GM18873 (cell line): ENCODE results near the gene KLK3.
A peak's percentile ranks its signal among the peaks of the same experiment; 100 is the strongest.
"Not testable (repeated sequence)": the region's sequence is repeated elsewhere in the genome, so short reads cannot be mapped to it uniquely, and the experiment has no call there.

Experiments
- ATAC-seq: cut with Tn5 transposase; IDR thresholded peaks from one replicate; pipeline ENCODE4 v1.9.1; 2021; ENCODE audit warnings: mild to moderate bottlenecking, moderate library complexity, moderate number of reproducible peaks; ENCODE audit not compliant: unreplicated experiment, low FRiP score

Gene KLK3

DNA sequence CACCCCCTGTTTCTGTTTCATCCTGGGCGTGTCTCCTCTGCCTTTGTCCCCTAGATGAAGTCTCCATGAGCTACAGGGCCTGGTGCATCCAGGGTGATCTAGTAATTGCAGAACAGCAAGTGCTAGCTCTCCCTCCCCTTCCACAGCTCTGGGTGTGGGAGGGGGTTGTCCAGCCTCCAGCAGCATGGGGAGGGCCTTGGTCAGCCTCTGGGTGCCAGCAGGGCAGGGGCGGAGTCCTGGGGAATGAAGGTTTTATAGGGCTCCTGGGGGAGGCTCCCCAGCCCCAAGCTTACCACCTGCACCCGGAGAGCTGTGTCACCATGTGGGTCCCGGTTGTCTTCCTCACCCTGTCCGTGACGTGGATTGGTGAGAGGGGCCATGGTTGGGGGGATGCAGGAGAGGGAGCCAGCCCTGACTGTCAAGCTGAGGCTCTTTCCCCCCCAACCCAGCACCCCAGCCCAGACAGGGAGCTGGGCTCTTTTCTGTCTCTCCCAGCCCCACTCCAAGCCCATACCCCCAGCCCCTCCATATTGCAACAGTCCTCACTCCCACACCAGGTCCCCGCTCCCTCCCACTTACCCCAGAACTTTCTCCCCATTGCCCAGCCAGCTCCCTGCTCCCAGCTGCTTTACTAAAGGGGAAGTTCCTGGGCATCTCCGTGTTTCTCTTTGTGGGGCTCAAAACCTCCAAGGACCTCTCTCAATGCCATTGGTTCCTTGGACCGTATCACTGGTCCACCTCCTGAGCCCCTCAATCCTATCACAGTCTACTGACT is at the start of gene KLK3:
TSS of gene KLK3 (plus strand) at position 280 of the 775 bp plus-strand sequence. CDS start at position 321, 41 bp downstream.
- ATAC-seq: no peak

DNA sequence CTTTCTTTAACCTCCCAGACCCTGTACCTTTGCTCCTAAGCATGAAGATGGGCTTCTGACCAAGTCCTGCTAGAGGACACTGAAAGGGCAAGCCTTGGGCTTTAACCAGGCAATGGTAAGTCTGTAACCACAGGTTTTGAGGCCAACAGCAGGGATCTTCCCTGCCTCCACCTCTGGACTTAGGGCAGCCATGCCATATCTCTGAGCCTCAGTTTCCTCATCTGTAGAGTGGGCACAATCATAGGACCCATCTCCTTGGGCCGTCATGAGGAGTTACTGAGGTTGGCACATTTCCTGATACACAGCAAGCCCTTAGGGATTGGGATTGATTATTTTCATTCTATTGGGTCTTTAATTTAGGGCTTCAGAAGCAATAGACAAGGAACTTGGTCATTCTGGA is 45.9 kb upstream of the KLK3 start:
- ATAC-seq: no peak

DNA sequence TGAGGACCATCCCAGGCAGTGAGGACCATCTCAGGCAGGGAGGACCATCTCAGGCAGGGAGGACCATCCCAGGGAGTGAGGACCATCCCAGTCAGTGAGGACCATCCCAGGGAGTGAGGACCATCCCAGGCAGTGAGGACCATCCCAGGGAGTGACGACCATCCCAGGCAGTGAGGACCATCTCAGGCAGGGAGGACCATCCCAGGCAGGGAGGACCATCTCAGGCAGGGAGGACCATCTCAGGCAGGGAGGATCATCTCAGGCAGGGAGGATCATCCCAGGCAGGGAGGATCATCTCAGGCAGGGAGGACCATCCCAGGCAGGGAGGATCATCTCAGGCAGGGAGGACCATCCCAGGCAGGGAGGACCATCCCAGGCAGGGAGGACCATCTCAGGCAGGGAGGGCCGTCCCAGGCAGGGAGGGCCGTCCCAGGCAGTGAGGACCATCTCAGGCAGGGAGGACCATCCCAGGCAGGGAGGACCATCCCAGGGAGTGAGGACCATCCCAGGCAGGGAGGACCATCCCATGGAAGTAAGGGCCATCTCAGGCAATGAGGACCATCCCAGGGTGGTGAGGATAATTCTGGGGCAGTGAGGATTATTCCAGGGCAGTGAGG is 43.0 kb upstream of the KLK3 start:
- ATAC-seq: not testable (repeated sequence)

DNA sequence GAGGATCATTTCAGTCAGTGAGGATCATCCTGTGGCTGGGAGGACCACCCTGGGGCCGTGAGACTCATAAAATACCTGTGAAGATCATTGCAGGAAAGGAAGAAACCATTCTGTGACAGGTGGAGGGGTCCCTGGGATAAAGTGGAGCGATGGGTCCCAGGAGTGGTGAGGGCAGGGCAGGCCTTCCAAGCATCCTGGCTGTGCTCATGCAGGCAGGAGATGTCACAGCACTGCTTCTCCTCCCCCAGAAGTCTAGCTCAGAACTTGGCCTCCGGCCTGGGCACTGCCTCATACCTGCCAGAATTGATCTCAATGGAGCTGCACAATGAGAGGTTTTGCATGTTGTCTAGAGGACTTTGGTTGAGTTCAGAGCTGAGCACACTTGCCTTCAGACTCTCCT is 42.2 kb upstream of the KLK3 start:
- ATAC-seq: no peak

DNA sequence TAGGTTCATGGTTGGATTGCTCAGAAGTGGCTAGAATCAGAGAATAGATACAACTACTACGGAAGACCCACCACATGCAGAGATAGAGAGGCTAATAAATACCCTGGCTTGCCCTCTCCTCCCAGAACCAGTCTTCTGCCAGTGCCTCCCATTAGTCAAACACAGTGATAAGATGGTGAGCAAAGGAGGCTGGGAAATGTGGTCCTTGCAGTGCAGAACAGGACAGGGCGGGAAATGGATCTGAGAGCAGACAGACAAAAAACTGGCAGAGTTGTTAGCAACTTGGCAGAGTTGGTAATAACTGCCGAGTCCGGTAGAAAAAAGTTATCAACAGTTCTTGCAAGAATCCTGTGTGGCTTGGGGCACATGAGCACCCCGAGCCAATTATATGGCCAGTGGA is 39.8 kb upstream of the KLK3 start:
- no peak for ATAC-seq

DNA sequence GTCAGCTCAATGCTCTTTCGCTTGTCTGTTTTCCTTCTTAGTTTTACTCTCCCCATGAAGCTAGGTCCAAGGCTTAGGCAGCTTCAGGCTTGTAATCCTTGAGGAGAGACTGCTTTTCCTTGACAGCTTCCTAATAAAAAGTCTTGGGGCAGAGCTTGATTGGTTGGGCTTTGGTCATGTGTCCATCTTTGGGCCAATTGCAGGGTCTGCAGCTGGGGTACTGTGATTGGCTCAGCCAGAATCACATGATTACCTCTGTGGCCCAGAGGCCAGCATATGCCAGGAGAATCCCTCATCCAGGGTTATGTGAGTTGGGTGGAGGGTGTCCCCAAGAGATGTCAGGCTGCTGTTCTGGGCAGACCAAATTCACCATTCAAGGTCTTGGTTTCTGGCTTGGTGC is 39.3 kb upstream of the KLK3 start:
- ATAC-seq: no peak

DNA sequence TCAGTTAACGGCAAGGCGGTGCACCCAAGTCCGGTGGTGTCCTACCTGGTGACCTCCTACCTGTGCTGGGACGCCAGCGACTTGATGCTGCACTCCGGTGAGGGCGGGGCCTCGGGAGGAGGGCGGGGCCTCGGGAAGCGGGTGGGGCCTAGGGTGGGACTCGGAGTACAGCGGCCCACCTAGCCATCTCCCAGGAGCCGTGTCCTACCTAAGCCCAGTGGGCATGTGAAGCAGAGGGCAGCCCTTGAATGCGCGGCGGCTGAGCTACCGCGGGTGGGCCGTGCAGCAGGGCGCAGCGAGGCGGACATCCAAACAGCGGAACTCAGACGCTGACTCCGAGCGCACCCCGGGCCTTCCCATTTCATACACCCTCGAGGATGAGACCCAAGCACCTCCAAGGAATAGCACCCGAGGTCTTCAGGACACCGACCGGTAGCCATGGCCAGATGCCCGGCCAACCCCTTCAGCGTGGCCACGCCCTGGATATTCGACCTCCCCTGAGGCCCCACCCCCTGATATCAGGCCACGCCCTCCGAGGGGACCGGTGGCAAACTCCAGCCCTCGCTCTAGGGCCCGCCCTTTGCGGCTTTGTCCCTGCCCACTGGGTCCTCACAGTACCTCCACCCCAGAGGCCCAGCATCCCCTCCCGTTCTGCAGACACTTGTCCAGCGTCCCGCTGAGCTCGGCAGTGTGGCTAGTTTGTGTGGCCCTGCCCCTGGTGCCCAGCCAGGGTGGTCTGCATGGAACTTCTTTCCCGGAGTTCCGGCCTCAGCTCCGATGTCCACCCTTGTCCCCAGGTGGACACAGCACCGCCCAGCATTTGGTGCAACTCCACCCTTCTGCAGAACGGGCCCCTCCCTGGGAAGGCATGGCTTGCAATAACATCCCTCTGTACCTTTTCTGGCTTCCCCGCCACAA is 36.5 kb upstream of the KLK3 start:
- peak; percentile 40 for ATAC-seq

DNA sequence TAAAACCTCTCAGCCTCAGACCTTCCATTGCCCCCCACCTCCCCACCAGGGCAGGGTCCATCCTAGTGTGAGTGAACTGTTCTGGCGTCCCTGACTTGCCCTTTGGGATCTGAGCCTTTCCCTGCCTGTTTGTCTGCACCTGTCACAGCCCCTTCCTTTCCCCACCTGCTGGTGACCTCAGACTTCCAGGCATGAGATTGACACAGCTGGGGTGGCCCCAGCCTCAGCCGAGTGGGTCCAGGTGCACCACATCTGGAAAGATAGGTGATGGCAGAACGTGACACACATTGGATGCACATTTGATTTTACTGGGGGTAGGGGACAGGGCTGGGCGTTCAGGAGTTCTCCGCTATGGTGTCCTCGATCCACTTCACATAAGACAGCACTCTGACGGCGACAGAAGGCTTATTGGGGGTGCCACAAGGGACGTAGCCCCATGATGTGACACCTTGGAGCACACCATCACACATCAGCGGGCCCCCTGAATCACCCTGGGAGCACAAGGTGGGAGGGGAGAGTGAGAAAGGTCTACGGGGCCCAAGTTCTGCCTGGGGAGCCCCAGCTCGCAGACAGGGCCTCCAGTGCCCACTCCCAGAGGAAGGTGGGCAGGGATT is 35.7 kb upstream of the KLK3 start:
- no peak for ATAC-seq

DNA sequence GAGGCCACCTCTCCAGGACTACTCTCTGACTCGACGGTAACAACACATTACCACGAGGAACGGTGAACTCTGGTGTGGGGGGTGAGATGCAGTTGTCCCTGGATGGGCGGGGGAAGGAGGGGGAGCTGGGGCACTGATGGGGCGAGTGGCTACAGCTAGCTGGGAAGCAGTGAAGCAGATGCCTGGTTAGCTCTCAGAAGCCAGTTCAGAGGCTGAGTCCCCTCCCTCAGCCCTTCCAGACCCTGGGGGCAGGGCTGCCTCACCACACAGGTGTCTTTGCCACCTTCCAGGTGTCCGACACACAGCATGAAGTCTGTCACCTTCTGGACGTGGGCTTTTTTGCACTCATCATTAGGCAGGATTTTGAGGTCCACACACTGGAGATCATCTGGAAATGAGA is 35.1 kb upstream of the KLK3 start:
- ATAC-seq: no peak

DNA sequence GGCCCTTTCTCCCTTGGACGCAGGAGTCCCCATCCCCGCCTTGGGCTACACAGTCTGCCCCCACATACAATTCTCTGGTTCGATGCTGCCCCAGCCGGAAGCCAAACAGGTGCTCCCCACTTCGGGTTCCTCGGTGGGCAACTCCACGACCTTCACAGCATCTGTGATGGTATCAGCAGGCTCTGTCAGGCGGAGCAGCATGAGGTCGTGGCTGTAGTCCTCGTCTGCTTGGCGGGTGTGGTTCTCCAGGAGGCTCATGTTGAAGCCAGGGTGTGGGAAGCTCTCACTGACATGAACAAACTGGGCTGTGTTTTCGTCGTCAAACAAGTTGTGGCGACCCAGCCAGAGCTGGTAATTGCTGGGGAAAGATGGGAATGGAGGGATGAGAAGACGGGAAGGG is 34.6 kb upstream of the KLK3 start:
- ATAC-seq: no peak

DNA sequence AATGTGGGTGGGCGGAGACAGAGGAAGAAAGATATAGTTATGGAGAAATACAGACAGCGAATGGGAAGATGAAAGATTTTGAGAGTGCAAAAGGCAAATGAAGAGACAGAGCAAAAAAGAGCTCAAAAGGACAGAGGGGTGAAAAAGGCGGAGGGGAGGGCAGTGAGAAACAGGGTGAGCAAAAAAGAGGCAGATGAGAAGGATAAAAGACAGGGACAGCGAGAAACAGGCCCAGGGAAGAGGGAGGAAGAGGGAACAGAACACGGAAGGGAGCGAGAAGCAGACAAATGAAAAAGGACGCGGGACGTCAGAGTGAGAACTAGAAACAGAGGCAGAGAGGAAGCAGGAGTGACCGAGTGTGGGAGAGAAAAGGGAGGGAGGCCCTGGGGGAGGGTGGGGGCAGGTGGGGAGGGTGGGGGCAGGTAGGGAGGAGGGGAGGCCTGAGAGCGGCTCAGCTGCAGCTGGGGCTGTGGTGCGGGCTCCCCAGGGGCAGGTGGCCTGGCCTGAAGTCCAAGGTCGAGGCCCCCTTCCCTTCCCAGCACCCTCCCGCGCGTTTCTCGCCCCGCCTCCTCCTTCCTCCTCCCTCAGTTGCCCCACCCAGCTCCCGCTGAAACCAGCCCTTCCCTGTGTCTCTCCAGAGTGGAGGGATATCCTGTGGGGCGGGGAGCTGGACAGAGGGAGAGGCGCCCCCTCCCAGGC is 34.0 kb upstream of the KLK3 start:
- no peak for ATAC-seq

DNA sequence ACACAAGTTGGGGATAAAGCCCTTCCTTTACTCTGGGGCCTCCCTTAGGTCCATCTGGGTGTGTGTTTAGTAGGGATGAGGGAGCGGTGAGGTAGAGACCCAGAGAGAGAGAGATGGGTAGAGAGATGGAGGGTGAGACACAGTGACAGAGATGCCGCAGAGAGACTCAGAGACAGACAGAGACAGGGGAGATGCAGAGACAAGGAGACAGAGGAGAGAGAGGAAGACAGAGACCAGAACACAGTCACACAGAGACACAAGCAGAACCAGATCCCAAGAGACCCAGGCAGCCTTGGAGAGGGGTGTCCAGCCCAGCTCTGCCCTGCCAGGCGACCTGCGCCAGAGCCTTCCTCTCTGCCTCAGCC is 33.5 kb upstream of the KLK3 start:
- no peak for ATAC-seq

DNA sequence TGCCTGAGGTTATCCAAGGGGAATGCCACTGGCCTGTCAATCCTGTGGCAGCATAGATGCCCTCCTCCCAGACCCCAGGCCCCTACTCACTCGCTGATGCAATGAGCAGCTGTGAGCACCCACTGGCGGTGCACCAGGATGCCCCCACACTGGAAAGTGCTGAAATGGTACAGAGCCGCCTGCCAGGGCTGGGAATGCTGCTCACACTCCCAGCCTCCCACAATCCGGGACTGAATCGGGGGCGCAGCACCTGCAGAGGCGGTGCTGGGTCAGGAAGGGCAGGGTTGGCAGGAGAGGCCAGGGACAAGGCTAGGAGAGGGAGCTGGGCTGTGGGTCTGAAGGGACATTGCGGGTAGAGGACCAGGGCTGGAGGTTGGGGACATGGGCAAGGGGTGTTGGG is 33.1 kb upstream of the KLK3 start:
- no peak for ATAC-seq

DNA sequence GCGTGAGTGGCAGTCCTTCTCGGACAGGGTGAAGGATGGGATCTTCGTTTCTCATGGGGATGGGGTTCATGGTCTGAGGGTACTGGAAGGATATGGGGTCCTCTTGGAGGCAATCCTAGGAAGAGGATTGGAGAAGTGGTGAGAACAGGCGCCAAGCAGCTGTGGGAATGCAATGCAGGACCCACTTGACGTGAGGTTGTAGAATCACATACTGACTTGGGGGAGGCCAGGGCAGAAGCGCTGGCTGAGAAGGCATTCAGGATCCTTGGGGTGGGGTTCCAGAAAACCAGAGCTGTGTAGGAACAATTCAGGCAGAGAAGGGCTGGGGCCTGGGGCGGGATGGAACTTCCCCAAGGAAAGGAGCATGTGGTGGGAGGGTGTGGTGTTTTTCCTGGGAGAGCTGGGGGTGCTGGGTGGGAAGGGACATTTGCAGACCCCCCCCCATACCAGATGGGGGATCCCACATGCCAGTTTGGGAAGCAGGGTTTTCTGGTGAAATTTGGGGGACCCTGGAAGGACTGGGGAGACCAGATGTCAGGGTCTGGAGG is 32.0 kb upstream of the KLK3 start:
- ATAC-seq: no peak

DNA sequence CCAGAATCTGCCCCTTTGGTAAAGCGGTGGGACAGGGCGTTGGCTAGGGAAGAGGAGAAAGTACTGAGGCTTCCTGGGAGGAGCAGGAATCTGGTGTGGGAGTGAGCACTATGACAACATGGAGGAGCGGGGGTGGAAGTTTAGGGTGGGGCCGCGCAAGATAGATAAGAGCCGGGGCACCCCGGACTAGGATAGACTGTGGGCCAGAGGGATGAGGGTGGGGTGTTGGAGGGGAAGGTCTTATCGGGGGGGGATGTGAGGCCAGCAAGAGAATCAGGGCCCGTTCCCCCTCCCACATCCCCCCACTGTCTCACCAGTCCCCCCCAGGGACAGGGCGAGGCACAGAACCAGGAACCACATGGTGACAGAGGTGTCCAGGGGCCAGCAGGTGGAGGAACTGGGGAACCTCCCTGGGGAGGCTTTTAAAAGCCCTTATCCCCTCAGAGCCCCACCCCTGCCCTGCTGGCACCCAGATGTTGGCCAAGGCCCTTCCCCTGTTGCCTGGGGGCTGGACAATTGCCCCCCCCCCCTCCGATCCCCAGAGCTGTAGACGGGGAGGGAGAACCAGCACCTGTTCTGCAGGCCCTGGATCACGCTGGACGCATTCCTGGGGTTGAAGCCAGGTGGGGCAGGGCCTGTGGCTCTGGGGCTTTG is 31.2 kb upstream of the KLK3 start, which contains the start of gene KLK1:
TSS of gene KLK1 (minus strand) at position 399 of the 654 bp plus-strand sequence. CDS start at position 360, 39 bp downstream.
- ATAC-seq: no peak

DNA sequence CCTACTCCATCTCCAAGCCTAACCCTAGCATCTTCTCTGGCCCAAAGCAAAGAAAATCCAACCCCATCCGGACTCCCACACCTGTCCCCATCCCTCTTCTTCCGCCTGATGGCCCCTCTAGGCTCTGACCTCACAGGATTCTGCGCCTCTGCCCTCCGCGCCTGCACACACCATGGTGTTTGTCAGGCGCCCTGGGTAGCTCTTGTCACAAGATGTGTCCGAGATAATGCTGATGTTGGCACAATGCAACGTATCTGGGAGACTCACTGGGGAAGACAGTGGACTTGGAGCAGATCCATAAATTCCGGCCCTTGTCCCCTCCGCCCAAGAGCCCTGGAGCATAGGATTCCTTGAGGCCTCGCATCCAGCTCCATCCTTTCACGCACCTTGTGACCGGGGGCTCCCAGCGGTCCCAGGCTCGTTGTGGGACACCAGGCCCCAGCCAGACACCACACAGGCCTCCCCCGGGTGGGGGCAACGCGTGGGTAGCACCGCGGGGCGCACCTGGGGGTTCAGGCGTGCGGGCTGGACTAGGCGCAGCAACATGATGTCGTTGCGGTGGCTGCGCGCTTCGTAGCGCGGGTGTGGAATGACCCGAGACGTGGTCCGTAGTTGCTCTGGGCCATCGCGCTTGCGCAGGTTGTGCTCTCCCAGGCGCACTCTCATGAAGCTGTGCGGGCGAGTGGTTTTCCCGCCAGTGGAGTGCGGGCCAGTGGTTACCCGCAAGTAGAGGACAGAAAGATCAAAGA is 28.0 kb upstream of the KLK3 start:
- no peak for ATAC-seq

DNA sequence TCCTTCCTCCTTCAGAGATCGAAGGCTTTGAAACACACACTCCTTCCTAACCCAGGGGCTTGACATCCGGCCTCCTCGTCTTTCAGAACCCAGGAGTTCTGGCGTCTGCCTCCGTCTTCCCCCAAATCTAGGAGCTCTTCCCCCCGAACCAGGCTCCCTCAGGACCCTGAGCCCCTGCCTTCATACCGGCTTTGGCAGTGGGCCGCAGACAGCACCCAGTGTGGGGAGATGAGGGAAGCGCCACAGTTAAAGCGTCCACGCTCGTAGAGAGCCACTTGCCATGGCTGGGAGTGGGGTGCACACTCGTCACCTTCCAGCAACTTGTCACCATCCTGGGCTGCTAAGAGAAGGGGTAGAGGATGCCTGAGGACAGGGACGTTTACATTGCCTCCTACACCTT is 27.2 kb upstream of the KLK3 start:
- no peak for ATAC-seq

DNA sequence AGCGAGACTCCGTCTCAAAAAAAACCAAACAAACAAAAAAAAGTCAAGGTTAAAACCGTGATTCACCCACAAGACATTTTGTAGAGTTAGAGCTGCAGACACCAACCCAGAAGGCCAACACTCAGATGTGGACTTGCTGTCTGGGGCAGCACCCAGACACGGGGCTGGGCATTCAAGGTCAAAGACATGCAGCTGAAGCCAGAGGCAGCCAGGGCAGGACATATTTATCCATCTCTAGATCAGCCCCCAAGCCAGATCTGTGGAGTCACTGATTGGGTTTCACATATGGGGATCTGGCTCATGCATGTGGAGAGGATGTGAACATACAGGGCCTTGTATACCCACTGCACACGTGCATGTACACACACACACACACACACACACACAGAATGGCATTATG is 24.9 kb upstream of the KLK3 start:
- no peak for ATAC-seq
